HFF-Myc (cell line): ENCODE results near the gene ZNF503.

Source experiments
- DNase-seq: peaks from one replicate; pipeline ENCODE4 v3.0.0-alpha.2; 2011; ENCODE audit warnings: low read depth; ENCODE audit errors: extremely low read depth
- H3K4me3 ChIP-seq: replicated peaks from 2 replicates; pipeline ENCODE4 v1.5.1; 2011; ENCODE audit warnings: low read depth, mild to moderate bottlenecking, control low read depth, low read length
- TF ChIP-seq, protein P1 (sequence below): IDR thresholded peaks from 2 replicates; pipeline ENCODE4 v1.5.1; 2012; ENCODE audit warnings: mild to moderate bottlenecking, low read depth, low read length, control low read depth; ENCODE audit errors: missing control alignments

Gene ZNF503

DNA sequence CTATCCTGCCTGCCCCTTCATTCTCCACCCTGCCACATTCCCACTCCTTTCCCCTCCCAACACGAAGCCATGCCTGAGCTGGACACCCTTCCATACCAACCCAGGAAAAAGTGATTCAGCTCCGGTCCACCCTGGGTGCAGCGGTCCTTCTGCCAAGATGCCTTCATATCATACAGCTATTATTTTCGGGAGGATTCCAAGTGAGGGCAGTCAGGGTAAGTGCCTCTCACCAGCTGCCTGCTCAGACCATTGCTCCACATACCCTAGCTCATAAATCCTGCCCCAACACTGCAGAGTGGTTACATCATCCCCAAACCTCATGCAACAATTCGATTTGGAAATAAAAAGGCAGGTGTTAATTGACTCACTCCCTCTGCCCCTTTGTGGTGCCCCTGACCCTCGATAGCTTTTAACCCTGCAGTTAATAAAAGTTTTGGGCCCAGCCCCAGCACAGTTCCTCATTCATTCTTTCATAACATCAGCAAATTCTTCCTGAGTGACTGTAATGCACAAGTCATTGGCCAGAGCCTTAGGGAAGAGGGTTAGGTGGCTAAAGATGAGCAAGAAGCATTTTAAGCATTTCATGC, 42.6 kb downstream of the ZNF503 start:
- no peak for DNase-seq
- TF ChIP-seq, protein P1, sequence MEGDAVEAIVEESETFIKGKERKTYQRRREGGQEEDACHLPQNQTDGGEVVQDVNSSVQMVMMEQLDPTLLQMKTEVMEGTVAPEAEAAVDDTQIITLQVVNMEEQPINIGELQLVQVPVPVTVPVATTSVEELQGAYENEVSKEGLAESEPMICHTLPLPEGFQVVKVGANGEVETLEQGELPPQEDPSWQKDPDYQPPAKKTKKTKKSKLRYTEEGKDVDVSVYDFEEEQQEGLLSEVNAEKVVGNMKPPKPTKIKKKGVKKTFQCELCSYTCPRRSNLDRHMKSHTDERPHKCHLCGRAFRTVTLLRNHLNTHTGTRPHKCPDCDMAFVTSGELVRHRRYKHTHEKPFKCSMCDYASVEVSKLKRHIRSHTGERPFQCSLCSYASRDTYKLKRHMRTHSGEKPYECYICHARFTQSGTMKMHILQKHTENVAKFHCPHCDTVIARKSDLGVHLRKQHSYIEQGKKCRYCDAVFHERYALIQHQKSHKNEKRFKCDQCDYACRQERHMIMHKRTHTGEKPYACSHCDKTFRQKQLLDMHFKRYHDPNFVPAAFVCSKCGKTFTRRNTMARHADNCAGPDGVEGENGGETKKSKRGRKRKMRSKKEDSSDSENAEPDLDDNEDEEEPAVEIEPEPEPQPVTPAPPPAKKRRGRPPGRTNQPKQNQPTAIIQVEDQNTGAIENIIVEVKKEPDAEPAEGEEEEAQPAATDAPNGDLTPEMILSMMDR, result no peak
- no peak overlapping the region for H3K4me3 ChIP-seq

DNA sequence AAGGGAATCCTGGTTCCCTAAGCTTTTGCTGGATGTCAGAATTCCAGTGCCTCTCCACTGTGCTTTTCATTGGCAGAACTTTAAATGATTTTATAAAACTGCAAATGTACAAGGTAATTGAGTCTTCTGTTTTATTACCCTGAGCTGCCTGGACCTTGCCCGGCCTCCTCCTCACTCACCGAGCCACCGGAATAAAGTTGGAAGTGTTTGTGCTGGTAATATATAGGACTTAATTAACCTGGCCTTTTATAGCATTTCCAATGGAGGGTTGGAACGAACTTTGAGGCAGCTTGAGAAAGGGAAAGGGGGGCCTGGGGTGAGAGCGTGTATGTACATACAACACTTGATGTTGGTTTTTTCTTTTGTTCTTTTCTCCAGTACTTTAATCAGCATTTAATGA, 43.4 kb downstream of the ZNF503 start:
- H3K4me3 ChIP-seq, result no peak overlapping the region
- TF ChIP-seq, protein P1, result no peak
- DNase-seq, result no peak

DNA sequence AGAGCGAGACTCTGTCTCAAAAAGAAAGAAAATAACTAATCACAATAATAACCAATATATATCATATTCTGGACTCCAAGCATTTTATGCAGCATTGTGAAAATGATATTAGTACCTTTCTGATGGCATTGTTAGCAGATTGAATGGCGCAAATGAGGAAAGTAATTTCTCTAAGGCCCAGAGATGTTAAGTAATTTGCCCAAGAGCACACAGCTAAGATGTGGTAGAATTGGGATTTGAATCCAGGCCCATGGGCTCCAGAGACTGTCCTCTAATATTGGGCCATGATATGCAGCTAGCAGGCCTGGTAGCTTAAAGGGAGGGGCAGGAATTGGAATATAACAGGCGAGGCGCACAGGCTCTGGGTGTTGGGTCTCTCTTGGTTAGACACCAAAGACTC, 44.1 kb downstream of the ZNF503 start:
- H3K4me3 ChIP-seq, result no peak overlapping the region
- TF ChIP-seq, protein P1, result no peak
- DNase-seq, result no peak

DNA sequence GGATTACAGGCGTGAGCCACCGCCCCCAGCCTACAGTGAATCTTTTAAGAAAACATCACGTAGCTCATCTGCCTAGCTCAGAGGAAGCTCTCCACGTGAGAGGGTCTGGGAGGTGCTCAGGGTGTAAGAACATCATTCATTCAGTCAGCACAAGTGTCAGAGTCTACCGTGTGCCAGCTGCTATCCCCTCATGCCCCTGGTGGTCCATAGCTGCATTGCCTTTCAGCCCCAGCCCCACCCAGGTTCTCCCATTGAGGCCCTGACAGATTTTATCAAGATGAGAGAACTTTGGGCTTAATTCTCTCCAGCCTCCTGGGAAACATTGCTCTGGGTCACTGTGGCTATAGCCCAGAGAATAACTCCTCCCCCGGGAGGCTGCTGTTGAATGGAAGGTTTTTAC, 45.1 kb downstream of the ZNF503 start:
- DNase-seq, result no peak
- H3K4me3 ChIP-seq, result no peak overlapping the region
- TF ChIP-seq, protein P1, result peak; percentile 14

DNA sequence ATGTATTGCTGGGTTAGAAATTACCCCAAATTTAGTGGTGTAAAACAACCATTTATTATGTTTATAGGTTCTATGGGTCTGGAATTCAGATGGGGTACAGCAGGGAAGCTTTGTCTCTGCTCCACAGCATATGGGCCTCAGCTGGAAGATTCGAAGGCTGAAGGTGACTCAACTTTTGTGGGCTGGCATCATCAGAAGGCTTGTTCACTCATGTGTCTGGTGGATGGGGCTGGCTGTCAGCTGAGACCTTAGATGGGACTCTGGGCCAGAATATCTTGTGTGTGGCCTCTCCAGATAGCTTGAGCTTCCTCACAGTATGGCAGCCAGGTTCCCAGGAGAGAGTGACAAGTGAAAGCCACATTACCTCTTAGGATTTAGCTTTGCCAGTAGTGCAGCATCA, 45.9 kb downstream of the ZNF503 start:
- no peak overlapping the region for H3K4me3 ChIP-seq
- no peak for DNase-seq
- TF ChIP-seq, protein P1, result no peak

DNA sequence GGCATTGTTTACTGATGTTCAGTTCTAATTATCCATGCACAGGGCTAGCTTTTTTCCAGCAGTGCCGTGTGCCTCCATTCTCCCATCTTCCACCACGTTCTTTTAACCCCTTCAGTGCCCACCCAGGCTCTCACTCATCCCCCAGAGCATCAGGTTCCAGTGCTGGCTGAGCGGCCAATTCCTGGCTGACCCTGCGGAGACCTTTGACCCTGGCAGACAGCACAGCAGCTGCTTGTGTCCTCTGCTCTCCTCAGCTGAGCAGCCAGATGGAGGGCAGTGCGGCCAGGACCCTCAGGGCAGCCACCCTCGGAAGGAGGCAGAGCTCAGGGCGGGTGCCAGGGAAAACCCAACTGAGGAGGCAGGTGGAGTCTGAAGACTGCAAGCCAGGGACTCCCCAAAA, 48.4 kb downstream of the ZNF503 start:
- no peak for DNase-seq
- TF ChIP-seq, protein P1, result no peak
- H3K4me3 ChIP-seq, result no peak overlapping the region

DNA sequence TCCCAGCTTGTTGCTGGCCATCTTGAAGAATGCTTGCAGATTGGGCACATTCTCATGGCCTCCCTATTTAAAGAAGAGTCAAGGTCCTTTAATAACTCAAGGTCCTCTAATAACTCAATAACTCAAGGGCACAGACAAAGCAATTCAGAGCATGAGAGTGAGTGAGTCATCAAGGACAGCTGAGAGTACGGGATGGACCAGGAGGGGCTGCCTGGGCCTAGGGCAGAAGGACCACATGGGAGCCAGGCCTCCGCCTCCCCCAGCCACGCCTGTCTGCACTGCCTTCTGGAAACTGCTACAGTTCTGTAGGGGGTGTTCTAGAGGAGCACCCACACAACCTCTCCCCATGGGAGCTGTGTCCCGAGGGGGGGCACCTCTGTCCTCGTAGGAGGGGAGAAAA, 48.9 kb downstream of the ZNF503 start:
- no peak for DNase-seq
- TF ChIP-seq, protein P1, result no peak
- no peak overlapping the region for H3K4me3 ChIP-seq
